ENCODE results near the gene CHD6.

- TF ChIP-seq, protein P1, sequence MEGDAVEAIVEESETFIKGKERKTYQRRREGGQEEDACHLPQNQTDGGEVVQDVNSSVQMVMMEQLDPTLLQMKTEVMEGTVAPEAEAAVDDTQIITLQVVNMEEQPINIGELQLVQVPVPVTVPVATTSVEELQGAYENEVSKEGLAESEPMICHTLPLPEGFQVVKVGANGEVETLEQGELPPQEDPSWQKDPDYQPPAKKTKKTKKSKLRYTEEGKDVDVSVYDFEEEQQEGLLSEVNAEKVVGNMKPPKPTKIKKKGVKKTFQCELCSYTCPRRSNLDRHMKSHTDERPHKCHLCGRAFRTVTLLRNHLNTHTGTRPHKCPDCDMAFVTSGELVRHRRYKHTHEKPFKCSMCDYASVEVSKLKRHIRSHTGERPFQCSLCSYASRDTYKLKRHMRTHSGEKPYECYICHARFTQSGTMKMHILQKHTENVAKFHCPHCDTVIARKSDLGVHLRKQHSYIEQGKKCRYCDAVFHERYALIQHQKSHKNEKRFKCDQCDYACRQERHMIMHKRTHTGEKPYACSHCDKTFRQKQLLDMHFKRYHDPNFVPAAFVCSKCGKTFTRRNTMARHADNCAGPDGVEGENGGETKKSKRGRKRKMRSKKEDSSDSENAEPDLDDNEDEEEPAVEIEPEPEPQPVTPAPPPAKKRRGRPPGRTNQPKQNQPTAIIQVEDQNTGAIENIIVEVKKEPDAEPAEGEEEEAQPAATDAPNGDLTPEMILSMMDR (IDR thresholded peaks at IDR 0.05) = no peak
- TF ChIP-seq POLR2A (IDR thresholded peaks at IDR 0.05) = no peak
Observed at GRCh38 chr20:41386502-41387427, 231.4 kb downstream of the CHD6 start.

Data from adrenal gland (tissue), 5 donors.